GM03348 (cell line): ENCODE measurements around the gene CDC14B.
"Not testable (repeated sequence)": the region's sequence is repeated elsewhere in the genome, so short reads cannot be mapped to it uniquely, and the experiment has no call there.

Source experiments
- DNase-seq: peaks from one replicate; pipeline ENCODE4 v3.0.0; 2012; ENCODE audit warnings: low spot score

CDC14B gene

DNA sequence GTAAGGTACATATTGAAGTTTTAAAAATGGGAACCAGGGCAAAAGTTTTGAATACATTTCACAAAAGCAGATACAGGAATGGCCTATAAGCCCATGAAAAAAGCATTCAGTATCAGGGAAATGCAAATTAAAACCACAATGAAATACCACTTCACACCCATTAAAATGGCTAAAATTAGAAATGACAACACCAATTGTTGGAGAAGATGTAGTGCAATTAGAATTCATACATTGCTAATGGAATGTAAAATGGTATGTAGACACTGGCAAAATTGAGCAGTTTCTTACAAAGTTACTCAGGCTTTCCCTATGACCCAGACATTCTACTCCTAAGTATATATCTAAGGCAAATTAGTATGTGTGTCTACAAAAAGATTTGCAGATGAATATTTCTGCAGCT is 34.2 kb downstream of the CDC14B start:
- DNase-seq: peak; percentile 16

DNA sequence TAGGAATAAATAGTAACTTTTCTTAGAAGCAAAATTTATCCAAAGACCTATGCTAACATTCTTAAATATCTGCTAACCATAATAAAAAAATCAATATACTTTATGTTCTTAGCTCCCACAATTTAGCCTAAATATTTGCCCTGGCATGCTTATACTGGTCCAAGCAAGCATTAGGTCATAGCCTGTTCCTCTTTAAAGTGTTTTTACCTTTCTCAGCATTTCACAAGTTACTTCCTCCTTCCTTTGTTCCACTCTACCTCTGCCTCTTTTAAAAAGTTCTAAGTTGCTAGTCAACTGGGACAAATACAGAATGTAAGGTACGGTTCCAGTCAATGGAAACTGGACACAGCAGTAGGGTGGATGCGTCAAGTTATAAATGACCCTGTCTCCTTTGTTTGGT is 37.4 kb downstream of the CDC14B start:
- DNase-seq: not testable (repeated sequence)

DNA sequence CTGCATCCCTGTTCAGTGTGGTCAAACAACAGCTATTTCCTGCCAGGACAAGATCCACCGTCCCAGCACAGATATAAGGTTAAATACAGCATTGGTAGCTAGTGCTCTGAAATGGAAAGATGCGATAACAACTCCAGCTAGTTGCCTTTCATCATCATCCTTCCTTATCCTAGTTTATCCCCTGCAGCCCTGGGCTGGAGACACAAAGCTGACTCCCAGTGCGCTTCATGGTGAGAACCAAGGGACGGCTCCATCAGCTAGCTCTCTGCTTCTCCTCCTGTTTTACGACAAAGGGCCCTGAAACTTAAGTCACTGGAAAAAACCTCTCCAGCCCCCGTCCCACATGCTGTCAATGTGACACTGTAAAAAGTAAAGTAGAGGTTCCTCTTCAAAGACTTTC is 37.9 kb downstream of the CDC14B start:
- DNase-seq: no peak

DNA sequence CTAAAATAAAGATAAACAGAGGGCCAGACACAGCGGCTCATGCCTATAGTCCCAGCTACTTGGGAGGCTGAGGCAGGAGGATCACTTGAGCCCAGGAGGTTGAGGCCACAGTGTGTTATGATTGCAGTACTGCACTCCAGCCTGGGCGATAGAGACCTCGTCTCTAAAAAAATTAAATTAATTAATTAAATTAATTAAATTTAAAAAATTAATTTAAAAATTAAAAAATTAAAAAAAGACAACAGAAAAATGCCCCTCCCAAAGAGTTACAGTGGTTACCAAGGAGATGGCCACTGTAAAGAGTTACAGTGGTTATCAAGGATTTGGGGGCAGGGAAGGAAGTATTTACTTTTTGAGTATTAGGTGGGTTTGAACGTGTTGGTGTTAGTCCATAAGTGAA is 38.3 kb downstream of the CDC14B start:
- DNase-seq: no peak

DNA sequence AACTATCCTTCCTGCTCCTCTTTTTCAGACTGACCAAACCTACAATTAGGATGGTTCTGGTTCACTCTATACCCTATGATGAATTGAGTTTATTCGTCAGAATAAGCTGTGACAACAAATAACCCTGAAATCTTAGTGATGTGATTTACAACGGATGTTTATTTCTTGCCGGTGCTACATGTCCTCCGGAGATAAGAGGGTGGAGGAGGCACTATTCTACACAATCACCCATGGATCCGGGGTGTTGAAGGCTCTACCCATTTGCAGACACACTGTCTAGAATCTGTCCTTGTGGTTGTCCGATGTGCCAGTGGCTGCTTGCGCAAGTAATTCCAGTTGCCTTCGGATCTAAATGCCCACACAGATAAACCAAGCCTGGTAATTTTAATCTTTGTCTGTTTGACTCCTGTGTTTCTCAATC is 44.7 kb downstream of the CDC14B start:
- no peak for DNase-seq

DNA sequence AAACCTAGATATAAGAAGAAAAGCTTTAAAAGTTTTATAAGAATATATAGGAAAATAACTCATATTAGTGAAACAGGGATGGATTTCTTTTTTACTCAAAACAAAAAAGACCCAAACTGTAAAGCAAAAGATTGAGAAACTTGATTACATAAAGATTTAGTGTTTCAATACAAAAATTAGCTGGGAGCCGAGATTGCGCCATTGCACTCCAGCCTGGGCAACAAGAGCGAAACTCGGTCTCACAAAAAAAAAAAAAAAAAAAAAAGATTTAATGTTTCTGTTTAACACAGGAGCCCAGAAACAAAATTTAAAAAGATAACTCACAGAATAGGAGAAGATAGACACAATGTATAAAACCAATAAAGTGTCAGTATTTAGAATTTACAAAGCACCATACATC is 45.2 kb downstream of the CDC14B start:
- no peak for DNase-seq

DNA sequence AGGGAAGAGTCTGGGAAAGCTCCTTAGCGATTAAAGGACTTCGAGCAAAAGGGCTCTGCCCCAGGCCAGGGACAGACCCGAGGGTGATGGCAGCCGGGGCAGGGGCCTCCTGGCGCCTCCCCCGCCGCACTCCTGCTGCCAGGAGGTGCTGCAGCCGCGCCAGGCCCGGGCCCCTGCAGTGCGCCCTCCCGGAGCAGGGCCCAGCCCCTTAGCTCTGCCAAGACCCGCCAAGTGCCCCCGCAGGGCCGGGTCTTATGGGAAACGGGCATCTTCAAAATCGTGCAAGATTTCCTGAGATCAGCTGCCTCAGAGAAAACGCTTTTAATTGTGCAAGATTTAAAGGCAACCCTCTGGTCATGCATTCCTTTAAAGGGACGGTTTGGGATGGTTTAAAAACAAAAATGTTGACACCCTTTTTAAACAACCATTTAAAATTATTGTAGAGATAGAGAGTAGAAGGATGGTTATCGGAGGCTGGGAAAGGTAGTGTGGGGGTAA is 52.4 kb downstream of the CDC14B start:
- peak; percentile 66 for DNase-seq

DNA sequence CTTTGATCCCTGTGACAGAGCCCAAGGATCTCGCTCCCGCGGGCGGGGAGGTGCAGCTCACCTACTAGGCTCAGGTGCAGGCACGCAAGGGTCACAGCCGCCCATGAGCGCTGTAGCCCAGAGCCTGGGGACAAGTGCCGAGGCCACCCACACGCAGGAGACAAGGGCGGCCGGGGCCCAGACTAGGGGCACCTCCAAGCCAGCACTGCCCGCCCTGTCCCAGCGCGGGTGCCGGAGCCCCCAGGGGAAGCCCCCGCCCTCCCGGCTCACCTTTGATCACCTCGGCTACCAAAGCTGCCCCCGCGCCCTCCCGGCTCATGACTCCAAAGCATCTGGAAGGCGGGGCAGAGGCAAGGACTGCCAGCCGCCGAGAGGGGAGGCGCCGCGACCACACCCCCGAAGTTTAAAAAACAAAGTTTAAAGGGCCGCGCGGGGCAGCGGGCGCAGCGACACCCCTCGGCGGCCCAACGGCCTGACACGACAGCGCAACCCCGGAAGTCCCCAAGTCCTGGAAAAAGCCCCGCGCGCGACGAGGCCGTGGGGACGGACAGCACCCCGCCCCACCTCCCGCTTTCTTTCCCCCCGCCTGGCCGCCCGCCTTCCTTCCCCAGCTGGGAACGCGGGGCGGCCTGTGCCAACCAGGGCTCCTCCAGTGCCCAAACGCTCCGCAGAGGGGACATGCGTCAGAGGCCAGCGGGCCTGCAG is 53.0 kb downstream of the CDC14B start:
- DNase-seq: peak; percentile 89

DNA sequence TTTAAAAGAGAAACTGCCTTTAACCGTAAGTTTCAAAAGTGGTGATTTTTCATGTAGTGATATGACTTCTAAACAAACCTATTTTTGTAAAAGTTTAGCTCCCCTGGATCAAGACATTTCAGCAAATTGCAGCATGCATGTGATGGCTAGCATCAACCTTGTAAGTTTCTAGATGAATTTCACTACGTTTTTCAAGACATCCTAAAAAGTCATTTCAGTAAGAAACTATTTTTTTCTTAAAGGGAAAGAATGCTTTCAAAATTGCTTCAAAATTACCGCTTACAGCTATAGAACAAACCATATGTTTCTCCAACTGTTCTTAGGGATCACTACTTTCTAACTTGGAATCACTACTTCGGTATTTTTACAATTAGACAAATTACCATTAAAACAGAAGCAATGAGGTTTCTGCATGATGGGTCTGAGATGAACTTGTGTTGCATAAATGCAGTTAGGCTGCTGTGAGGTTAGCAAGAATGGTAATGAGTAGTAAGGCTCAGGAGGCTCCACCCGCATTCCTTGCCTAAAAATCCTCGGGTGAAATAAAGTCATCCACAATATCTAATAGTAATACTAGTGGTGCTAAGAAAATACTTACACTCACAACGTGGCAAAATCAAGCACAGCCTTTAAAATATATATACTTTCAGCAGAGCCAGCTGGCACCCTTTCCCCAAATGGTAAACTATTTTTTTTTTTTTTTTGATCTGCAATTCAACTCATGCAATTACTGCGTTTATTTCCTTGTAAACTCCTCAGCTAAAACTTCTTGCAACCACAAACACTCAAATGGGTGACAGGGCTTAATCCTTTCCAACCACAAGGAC is 53.8 kb downstream of the CDC14B start:
- peak; percentile 71 for DNase-seq

DNA sequence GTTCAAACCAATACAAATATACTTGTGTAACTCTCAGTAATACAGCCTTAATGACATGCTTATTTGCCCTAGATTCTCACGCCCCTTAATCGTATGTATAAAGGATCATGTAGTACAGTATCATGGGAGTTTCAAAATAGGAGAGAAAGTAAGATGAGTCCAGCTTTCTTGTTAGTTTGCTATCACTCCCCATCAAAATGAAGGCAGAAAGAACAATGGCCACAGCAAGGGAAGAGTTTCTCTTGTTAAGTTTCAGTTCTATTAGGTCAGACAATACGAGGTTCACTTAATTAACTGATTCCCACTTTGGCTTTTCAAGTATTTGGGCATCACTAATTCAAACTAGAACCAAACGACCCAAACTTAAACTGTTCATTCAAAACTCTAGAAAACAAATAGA is 55.4 kb downstream of the CDC14B start:
- DNase-seq: no peak

DNA sequence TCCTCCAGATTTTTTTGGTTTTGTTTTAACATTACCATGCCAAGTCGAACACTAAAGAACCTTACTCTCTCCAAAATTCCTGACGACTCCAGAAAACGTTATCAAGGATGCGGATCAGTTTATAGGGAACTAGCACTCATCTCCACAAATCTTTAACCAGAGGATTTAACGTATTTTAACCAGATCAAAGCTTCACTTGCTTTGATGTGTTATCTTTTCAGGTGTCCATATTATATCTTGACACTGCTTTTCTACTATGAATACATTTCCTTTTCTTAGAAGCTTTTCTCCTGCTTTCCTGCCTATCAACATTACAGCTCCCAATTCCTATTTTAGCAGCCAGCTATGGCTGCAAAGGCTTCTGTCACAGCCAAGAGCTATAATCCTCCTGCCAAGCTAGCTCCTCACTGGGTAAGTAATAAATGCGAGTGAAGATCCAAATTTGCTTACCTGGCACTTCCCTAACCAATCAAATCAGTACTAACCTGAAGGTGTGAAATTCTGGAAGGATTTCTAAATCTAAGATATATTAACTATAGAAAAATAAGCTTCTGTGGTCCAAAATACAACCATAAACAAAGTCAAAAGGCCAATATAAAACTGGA is 60.2 kb downstream of the CDC14B start:
- no peak for DNase-seq

DNA sequence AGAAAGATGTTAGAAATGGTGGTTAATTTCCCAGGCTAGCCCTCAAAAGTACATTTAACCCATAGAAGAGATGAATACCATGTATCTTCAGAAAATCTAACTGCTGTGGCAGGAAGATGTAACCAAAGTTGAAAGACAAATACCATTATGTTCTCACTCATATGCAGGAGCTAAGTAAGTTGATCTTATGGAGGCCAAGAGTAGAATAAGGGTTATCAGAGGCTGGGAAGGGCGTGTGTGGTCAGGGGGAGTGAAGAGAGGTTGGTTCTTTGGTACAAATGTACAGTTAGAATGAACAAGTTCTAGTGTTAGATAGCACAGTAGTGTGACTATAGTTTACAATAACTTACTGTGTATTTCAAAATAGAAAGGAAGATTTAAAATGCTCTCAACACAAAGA is 61.7 kb downstream of the CDC14B start:
- no peak for DNase-seq

DNA sequence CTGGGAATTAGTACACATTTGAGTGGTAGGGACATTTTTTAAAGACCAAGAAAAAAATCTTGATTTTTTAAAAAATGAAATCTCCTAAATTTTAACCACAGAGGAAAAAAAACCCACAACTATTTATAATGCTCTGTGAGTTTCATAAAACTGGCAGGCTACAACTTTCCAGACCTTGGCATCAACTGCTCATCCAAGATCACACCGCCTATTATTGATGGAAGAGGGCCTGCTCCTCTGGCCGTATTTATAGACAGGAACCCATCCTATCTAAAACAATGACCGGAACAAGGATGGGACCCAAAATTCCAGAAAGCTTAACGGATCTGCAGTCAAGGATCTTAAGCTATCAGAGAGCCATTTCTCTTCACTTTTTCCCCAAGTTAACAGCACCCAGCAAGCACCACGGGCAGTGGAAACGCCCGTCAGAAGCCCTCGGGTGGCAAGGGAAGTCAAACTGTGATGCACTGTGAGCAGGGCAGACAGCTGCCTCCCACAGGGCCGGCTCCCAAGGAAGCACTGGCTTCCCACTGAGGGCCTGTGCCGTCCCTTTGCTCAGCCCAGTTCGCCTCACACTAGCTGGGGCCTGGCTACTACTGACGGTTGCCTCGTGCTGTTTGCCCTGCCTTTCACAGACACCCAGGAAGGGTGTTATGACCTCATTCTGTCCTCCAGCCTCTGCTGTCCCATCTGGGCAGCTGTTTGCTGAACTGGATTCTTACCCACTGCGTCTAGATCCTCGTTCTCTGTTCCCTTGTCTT is 62.8 kb downstream of the CDC14B start:
- peak; percentile 56 for DNase-seq

DNA sequence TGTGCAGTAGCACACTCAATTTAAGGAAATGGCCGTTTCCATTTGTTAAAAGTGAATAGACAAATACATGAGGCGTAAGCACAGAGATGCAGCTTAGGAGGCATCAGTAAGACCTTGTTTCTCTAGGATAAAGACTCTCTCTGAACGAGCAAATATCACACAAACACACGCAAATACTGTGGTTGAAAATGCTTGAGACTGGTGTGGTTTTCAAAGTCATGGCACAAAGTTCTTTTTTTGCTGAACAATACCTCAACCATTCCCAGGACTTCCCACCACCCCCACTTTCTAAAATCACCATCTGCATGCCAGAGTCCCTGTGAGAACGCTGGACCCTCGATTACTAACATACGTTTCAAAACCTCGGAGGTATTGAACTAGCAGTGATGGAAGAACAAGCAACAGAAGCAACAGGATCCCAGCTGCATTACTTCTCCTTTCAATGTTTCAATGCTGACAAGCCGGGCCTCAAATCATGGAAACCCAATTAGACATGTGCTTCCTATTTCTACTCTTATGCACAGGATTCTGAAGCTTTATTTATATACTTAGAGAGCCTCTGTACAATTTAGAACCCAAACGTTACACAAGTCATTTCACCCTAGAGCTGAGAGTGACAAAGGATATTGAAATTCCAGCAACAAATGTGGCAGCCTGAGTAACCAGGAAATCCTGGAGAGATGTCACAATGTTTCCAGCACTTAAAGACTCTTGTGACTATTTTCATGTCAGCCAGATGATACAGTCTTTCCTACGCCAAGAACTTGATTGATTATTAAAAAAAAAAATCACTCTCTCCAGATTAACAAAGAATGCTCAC is 63.9 kb downstream of the CDC14B start:
- DNase-seq: peak; percentile 52

DNA sequence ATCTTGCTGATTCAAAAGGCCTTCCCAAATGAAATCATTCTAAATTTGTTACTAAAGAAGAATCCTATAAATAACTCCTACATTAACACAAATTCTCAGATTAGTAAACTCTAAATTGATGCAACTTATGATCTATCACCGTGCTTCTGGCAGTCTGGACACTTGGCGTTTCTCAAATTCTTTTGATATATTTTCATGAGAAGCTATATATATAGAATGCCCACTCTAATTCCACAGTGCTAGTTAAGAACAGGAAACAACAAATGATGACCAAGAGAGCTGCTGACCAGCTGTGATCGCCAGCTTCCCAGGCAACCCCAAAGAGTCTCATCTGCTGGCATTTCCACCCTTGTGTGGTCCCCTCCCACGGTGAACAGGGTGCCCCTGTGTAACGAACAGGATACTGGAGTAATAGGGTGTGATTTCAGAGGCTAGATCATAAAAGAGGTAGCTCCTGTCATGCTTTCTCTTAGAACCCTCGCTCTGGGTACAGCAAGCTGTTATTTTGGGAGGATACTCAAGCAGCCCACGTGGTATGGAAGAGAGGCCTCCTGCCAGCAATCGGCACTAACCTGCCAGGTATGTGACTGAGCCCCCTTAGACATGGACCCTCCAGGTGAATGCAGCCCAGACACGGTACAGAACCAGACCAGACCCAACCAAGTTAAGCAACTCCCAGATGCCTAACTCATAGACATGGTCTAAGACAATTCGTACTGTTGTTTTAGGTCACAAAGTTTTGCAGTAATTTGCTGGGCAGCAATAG is 64.7 kb downstream of the CDC14B start:
- peak; percentile 62 for DNase-seq

DNA sequence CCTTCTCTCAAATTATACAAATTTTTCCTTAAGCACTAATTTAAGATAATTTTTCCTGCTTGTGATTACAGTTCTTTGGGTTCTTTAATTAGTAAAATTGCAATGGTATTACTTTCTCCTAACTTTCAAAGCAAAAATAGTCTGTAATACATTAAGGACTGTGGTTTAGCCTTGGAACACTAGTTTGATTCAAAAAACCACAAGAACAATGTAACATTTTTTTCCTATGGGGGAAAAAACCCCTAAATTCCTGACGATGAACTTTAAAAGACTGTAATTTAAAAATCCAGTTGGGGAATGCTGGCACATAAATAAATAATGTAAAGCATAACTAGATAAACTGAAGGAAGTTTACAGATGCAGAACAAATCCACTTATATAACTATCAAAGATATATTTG is 65.3 kb downstream of the CDC14B start:
- peak; percentile 34 for DNase-seq

DNA sequence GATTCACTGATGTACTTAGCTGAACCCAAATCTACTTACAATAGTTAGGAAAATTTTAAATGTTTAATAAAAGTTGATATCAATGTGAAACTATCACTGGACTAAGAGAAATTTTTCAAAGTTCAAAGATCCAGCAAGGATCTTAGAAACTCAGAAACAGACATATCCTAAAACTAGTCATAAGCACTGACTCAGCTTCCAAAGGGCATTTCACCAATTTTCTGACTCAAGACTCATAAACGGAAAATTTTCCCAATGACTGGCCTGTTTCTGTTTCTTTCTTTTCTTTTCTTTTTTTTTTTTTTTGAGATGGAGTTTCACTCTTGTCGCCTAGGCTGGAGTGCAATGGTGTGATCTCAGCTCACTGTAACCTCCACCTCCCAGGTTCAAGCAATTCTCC is 66.6 kb downstream of the CDC14B start:
- DNase-seq: peak; percentile 71

DNA sequence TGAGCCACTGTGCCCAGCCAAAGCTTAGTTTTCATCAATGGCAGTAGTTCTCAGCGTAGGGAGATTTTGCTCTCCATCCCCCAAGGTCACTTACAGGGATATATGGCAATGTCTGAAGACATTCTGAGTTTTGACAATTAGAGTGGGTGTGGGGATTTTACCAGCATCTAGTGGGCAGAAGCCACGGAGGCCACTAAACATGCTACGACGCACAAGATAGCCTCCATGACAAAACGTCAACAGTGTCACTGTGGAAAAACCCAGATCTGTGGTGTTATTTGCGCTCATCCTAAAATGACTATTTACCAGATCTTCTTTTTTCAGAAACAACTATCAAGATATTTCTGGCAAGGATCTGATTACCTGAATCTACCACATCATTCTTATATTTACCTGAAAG is 68.2 kb downstream of the CDC14B start:
- DNase-seq: no peak

DNA sequence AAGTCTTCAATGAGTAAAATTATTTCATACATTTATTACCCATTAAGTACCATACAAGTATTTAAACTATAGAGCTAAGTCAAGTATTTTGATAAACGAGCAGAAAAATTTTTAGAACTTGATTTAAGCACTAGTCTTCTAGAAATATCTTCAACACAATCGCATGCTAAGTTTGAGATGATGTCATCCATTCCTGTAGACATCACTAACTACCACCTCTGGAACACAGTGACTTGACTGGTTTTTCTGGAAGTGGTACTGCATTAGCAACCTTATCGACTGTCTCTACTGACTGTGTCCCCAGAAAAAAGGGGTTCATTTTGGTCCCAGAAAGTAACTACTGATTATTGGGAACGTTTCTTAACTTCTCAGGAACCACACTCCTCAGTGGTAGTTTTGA is 69.0 kb downstream of the CDC14B start:
- DNase-seq: no peak

DNA sequence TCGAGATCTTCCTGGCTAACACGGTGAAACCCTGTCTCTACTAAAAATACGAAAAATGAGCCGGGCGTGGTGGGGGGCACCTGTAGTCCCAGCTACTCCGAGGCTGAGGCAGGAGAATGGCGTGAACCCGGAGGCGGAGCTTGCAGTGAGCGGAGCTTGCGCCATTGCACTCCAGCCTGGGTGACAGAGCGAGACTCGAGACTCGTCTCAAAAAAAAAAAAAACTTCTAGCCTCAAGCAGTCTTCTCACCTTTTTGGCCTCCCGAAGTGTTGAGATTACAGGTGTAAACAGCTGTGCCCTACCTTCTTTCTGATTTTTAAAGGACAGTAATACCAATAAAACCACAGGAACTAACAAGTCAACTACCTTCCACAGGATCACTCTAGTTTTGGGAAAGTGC is 76.5 kb downstream of the CDC14B start:
- DNase-seq: not testable (repeated sequence)

DNA sequence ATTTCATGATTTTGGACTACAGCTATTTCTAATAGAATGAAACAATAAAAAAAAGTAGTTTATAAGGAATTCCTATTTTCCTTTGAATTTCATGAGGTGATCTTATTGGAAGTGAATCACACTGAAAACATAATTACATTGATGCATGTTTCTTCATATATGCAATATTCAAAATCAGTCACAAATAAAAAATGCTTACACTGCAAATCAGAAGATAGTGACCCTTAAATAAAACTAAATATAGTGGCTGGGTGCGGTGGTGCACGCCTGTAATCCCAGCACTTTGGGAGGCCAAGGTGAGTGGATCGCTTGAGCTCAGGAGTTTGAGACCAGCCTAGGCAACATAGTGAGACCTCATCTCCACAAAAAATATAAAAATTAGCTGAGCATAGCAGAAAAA is 79.5 kb downstream of the CDC14B start:
- no peak for DNase-seq
